GM23248 (cell line): Measurements from ENCODE around the gene LARP1.

Experiments used
- EZH2 ChIP-seq: fragments of 200-600 bp; sonication (generic); IDR thresholded peaks from 2 replicates; pipeline ENCODE4 v1.6.1; 2018; ENCODE audit warnings: antibody characterized with exemption, mild to moderate bottlenecking; ENCODE audit not compliant: insufficient read depth, poor library complexity, severe bottlenecking
- EZH2phosphoT487 ChIP-seq: fragments of 200-600 bp; sonication (generic); IDR thresholded peaks from 2 replicates; pipeline ENCODE4 v1.6.1; 2018; ENCODE audit warnings: antibody characterized with exemption, moderate library complexity, mild to moderate bottlenecking, low read depth; ENCODE audit not compliant: insufficient read depth

DNA sequence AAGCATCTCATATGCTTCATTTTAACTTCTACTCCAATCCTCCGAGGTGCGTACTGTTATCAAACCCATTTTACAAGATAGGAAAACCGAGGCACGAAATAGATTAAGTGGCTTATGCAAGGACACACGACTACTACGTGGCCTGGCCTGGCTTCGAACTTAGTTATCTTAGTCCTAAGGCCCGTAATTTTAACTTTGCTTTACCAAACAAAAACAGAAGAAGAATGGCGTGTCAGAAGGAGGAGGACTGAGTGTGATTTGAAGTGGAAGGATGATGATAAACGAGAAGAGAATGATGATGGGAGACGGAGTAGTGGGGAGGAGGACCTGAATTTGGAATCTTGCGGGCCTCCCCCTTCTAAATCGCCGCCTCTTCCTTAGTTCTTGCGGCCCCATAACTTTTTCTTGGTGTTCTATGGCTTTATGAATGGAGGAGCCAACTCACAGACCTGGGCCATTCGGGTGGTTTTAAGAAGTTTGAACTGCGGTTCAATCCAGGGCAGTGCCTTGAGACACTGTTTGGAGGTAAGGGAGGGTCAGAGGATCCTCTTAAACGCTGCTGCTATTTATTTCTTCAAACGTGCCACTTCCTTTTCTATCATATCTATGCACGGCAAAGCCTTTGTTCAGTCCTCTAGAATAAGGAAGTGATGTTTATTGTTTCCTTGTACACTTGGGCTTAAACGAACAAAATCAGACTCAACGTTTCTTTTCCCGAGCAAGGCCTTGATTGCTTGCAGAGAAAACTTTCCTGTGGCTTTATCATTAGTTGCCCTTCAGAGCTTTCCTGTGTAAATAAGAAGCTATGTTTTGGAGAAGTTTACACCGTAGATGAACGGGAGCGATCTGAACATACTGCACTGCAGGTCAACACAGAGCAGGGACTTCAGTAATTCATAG is 104.0 kb downstream of the LARP1 start:
- TF ChIP-seq EZH2phosphoT487 (no peak), EZH2 (no peak)
